Liver (tissue), 9 donors: Measurements from ENCODE around the gene PLVAP. TPM values are rescaled to one million over a fixed set of nuclear protein-coding genes. Genes with fewer than 3 reads are reported as not detected.
A peak's percentile ranks its signal among the peaks of the same experiment; 100 is the strongest.

Experiments used
- DNase-seq: peaks from one replicate; pipeline ENCODE4 v3.0.0-alpha.2; 2017; ENCODE audit warnings: low spot score
- H3K27ac ChIP-seq, 2 donors: one replicate each; pipeline ENCODE4 v1.7.0; 2013; ENCODE audit warnings: inconsistent platforms in 2 of 2, low read length in 2 of 2, control low read depth in 1 of 2, low read depth in 1 of 2, mild to moderate bottlenecking in 1 of 2
- H3K27me3 ChIP-seq, 4 donors: one replicate each; pipeline versions ENCODE4 v1.6.1 to v1.7.0; 2013; ENCODE audit warnings: low read length in 3 of 4, inconsistent platforms in 1 of 4, mild to moderate bottlenecking in 1 of 4, moderate library complexity in 1 of 4; ENCODE audit not compliant: control insufficient read depth in 4 of 4, insufficient read depth in 4 of 4
- H3K36me3 ChIP-seq, 4 donors: one replicate each; pipeline versions ENCODE4 v1.6.1 to v1.7.0; 2013; ENCODE audit warnings: low read length in 3 of 4, mild to moderate bottlenecking in 3 of 4, low read depth in 1 of 4, moderate library complexity in 1 of 4; ENCODE audit not compliant: control insufficient read depth in 4 of 4, insufficient read depth in 3 of 4
- H3K4me1 ChIP-seq, 4 donors: one replicate each; pipeline versions ENCODE4 v1.6.1 to v1.7.0; 2013; ENCODE audit warnings: low read length in 3 of 4, mild to moderate bottlenecking in 3 of 4, moderate library complexity in 1 of 4; ENCODE audit not compliant: control insufficient read depth in 4 of 4, insufficient read depth in 4 of 4
- H3K4me3 ChIP-seq, 3 donors: one replicate each; pipeline versions ENCODE4 v1.6.1 to v1.7.0; 2013; ENCODE audit warnings: low read length in 3 of 3, control low read depth in 1 of 3, low read depth in 1 of 3, mild to moderate bottlenecking in 1 of 3
- H3K9ac ChIP-seq, 2 donors: one replicate each; pipeline ENCODE4 v1.7.0; 2013; ENCODE audit warnings: low read length in 2 of 2, mild to moderate bottlenecking in 2 of 2, moderate library complexity in 2 of 2, control low read depth in 1 of 2, low read depth in 1 of 2
- H3K9me3 ChIP-seq, 4 donors: one replicate each; pipeline versions ENCODE4 v1.6.1 to v1.7.0; 2013; ENCODE audit warnings: low read length in 3 of 4; ENCODE audit not compliant: control insufficient read depth in 4 of 4
- ATF3 ChIP-seq: IDR thresholded peaks from 2 replicates; pipeline ENCODE4 v1.6.1; 2016; ENCODE audit warnings: antibody characterized with exemption
- FOXA1 ChIP-seq: IDR thresholded peaks from 2 replicates; pipeline ENCODE4 v1.6.1; 2016; ENCODE audit warnings: antibody characterized with exemption
- GABPA ChIP-seq, 2 donors: IDR thresholded peaks in 1 of 2; conservative IDR thresholded peaks in 1 of 2; 2 replicates each; pipeline ENCODE4 v1.6.1; 2016; ENCODE audit warnings: antibody characterized with exemption in 2 of 2, mild to moderate bottlenecking in 1 of 2, moderate library complexity in 1 of 2
- HNF4A ChIP-seq, 2 donors: conservative IDR thresholded peaks; 2 replicates each; pipeline ENCODE4 v1.6.1; 2016; ENCODE audit warnings: antibody characterized with exemption in 2 of 2, mild to moderate bottlenecking in 2 of 2
- HNF4G ChIP-seq: IDR thresholded peaks from 2 replicates; pipeline ENCODE4 v1.6.1; 2016; ENCODE audit warnings: antibody characterized with exemption
- JUND ChIP-seq, 2 donors: IDR thresholded peaks; 2 replicates each; pipeline ENCODE4 v1.6.1; 2016; ENCODE audit warnings: antibody characterized with exemption in 2 of 2
- NR2F2 ChIP-seq: IDR thresholded peaks from 2 replicates; pipeline ENCODE4 v1.6.1; 2016; ENCODE audit warnings: antibody characterized with exemption
- RAD21 ChIP-seq, 2 donors: IDR thresholded peaks; 2 replicates each; pipeline ENCODE4 v1.6.1; 2016; ENCODE audit warnings: antibody characterized with exemption in 2 of 2, mild to moderate bottlenecking in 2 of 2
- RXRA ChIP-seq, 2 donors: IDR thresholded peaks; 2 replicates each; pipeline ENCODE4 v1.6.1; 2017 to 2018; ENCODE audit warnings: antibody characterized with exemption in 2 of 2, mild to moderate bottlenecking in 1 of 2
- SP1 ChIP-seq: IDR thresholded peaks from 2 replicates; pipeline ENCODE4 v1.6.1; 2018; ENCODE audit warnings: antibody characterized with exemption, mild to moderate bottlenecking
- TAF1 ChIP-seq: conservative IDR thresholded peaks from 2 replicates; pipeline ENCODE4 v1.6.1; 2016; ENCODE audit warnings: antibody characterized with exemption, mild to moderate bottlenecking
- YY1 ChIP-seq: IDR thresholded peaks from 2 replicates; pipeline ENCODE4 v1.6.1; 2016; ENCODE audit warnings: antibody characterized with exemption, mild to moderate bottlenecking
- ZBTB33 ChIP-seq: IDR thresholded peaks from 2 replicates; pipeline ENCODE4 v1.6.1; 2016; ENCODE audit warnings: antibody characterized with exemption
- WGBS: extraction: QIAGEN DNeasy Blood & Tissue Kit; methylation state at CpG from one replicate; pipeline ENCODE4 v1.1.7; 2013; 5-methylcytosine and 5-hydroxymethylcytosine counted together
- polyA plus RNA-seq, 2 donors: library from polyadenylated mRNA; stranded (reverse) in 1 of 2; unstranded in 1 of 2; fragments of 200-250 nt in 1 of 2; fragments of >200 nt in 1 of 2; fragmentation: Nextera tagmentation in 1 of 2; extraction: Ambion mirVana in 1 of 2; gene quantifications; one replicate each; pipeline versions ENCODE4 v1.2.1 to v1.2.3, GENCODE V29; 2013 to 2015
- total RNA-seq, 2 donors: library from RNA; depleted of rRNA; stranded (reverse); fragments of >200 nt; gene quantifications; one replicate each; pipeline ENCODE4 v1.2.3, GENCODE V29; 2014
- TF ChIP-seq, protein P1 (sequence below): fragments of 150-350 bp; IDR thresholded peaks from 2 replicates; pipeline ENCODE4 v1.5.1; 2017; ENCODE audit warnings: improper control_type of control experiment, low read depth, low read length; ENCODE audit not compliant: missing input control
- donor health status: healthy.
- donor health status: healthy.
- donor health status: healthy.
- donor health status: healthy.
- donor health status: healthy.

Gene PLVAP
- total and polyA plus RNA-seq, 4 donors: 4.2 to 11.8 (median 8.6) TPM

- H3K27ac ChIP-seq: no peak overlapping the region
- H3K9me3 ChIP-seq: no peaks in the 10 kb centered on the region
- no peak overlapping the region for H3K4me3 ChIP-seq
- H3K9ac ChIP-seq: no peak overlapping the region
- peaks cover 15 to 32% (median 21%) of the 10 kb centered on the region in 4 donors for H3K4me1 ChIP-seq
- TF ChIP-seq ZBTB33: no peak
- DNase-seq: no peak
- 68% methylated on average over 51 of the region's 51 CpGs for WGBS
- no peaks in the 10 kb centered on the region for H3K36me3 ChIP-seq
- no peaks in the 10 kb centered on the region for H3K27me3 ChIP-seq
These were observed 47.5 kb downstream of the PLVAP start for GRCh38 chr19:17329366-17330261.

DNA sequence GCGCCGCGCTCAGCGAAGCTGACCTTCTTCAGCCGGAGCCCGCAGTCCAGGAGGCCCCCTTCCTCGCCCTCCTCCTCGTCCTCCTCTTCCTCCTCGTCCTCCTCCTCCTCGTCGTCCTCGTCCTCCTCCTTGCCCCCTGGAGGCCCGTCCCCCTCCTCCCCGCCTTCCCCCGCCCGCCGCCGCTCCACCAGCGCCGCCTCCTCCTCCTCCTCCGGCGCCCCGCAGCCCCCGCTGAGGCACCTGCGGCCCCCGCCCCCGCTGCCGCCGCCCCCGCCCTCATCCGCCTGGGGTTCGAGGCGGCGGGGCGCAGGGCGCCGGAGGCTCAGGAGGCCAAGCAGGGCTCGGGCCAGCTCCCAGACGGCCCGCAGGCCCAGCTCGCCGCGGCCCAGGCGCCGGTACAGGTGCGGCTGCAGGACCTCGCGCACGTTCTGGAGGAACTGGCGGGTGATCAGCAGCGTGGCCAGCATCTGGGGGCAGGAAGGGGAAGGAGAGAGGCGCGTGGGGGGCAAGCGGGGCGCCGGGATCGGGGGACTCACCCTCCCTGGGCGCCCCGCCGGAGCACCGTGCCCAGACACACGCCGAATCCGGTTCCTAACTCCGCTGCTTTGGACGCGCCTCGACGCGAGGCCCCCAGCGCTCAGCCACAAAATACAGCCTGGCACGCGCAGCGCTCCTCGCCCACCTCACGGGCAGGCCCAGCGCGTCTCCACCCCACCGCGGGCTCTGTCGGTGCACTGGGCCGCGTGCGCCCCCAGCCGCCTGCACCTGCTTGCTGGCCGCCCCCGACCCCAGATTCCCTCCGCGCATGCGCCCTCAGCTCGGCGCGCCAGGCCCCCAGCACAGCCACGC, 48.4 kb downstream of the PLVAP start:
- TF ChIP-seq HNF4A (conservative IDR thresholded peaks at IDR 0.05): no peak
- no peak for TF ChIP-seq YY1
- no peak for TF ChIP-seq SP1
- no peak for TF ChIP-seq RXRA (IDR thresholded peaks at IDR 0.05)
- TF ChIP-seq FOXA1: no peak
- no peak for TF ChIP-seq JUND (IDR thresholded peaks at IDR 0.05)
- TF ChIP-seq, protein P1, sequence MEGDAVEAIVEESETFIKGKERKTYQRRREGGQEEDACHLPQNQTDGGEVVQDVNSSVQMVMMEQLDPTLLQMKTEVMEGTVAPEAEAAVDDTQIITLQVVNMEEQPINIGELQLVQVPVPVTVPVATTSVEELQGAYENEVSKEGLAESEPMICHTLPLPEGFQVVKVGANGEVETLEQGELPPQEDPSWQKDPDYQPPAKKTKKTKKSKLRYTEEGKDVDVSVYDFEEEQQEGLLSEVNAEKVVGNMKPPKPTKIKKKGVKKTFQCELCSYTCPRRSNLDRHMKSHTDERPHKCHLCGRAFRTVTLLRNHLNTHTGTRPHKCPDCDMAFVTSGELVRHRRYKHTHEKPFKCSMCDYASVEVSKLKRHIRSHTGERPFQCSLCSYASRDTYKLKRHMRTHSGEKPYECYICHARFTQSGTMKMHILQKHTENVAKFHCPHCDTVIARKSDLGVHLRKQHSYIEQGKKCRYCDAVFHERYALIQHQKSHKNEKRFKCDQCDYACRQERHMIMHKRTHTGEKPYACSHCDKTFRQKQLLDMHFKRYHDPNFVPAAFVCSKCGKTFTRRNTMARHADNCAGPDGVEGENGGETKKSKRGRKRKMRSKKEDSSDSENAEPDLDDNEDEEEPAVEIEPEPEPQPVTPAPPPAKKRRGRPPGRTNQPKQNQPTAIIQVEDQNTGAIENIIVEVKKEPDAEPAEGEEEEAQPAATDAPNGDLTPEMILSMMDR: no peak
- TF ChIP-seq ZBTB33: no peak
- no peak for TF ChIP-seq RAD21 (IDR thresholded peaks at IDR 0.05)
- no peak for TF ChIP-seq TAF1
- TF ChIP-seq ATF3: no peak
- no peak for TF ChIP-seq NR2F2
- TF ChIP-seq GABPA (IDR thresholded peaks at IDR 0.05 in 1 of 2, conservative IDR thresholded peaks at IDR 0.05 in 1 of 2): no peak
- no peak for TF ChIP-seq HNF4G
- Histone ChIP-seq H3K4me3 (peak overlapping the region in 1 of 3 donors; percentile 44), H3K4me1 (peaks cover 13 to 25% (median 15%) of the 10 kb centered on the region in 4 donors), H3K27me3 (no peaks in the 10 kb centered on the region), H3K27ac (no peak overlapping the region), H3K36me3 (no peaks in the 10 kb centered on the region), H3K9ac (no peak overlapping the region), H3K9me3 (no peaks in the 10 kb centered on the region)
- DNase-seq: no peak
- 28% methylated on average over 94 of the region's 94 CpGs for WGBS
